Neural progenitor cell (in vitro differentiated cells): ENCODE measurements around the gene CNN1. TPM values are rescaled to one million over a fixed set of nuclear protein-coding genes. Genes with fewer than 3 reads are reported as not detected.

Experiments
- DNase-seq: peaks from one replicate; pipeline ENCODE4 v3.0.0-alpha.2; 2016; ENCODE audit warnings: low spot score
- H2AFZ ChIP-seq: fragments of 200-600 bp; sonication (generic); replicated peaks from 2 replicates; pipeline ENCODE4 v1.6.1; 2016; ENCODE audit warnings: antibody characterized with exemption
- H3F3A ChIP-seq: fragments of 200-600 bp; sonication (generic); 2 replicates; pipeline ENCODE4 v1.6.1; 2016; ENCODE audit warnings: antibody characterized with exemption, low read depth
- H3K27ac ChIP-seq: fragments of 200-600 bp; sonication (generic); 2 replicates; pipeline ENCODE4 v1.5.1; 2016; ENCODE audit warnings: mild to moderate bottlenecking
- H3K27me3 ChIP-seq: fragments of 200-600 bp; sonication (generic); 2 replicates; pipeline ENCODE4 v1.6.1; 2016; ENCODE audit warnings: mild to moderate bottlenecking, moderate library complexity
- H3K36me3 ChIP-seq: fragments of 200-600 bp; sonication (generic); 2 replicates; pipeline ENCODE4 v1.5.1; 2016
- H3K4me1 ChIP-seq: fragments of 200-600 bp; sonication (generic); 2 replicates; pipeline ENCODE4 v1.6.1; 2016; ENCODE audit warnings: mixed run types
- H3K4me2 ChIP-seq: fragments of 200-600 bp; sonication (generic); 2 replicates; pipeline ENCODE4 v1.6.1; 2016
- H3K4me3 ChIP-seq: fragments of 200-600 bp; sonication (generic); 2 replicates; pipeline ENCODE4 v1.5.1; 2016
- H3K79me2 ChIP-seq: fragments of 200-600 bp; sonication (generic); 2 replicates; pipeline ENCODE4 v1.6.1; 2016; ENCODE audit warnings: low read depth
- H3K9ac ChIP-seq: fragments of 200-600 bp; sonication (generic); 2 replicates; pipeline ENCODE4 v1.6.1; 2016
- H3K9me3 ChIP-seq: fragments of 200-600 bp; sonication (generic); 2 replicates; pipeline ENCODE4 v1.5.1; 2016; ENCODE audit warnings: low read depth
- H4K20me1 ChIP-seq: fragments of 200-600 bp; sonication (generic); 2 replicates; pipeline ENCODE4 v1.6.1; 2016; ENCODE audit warnings: low read depth
- H3K27ac Mint-ChIP-seq: 3 replicates; pipeline ENCODE4 v1.8.0; 2021; ENCODE audit warnings: mixed read lengths
- H3K27me3 Mint-ChIP-seq: 2 replicates; pipeline ENCODE4 v1.8.0; 2022; ENCODE audit warnings: low read depth, mild to moderate bottlenecking, inconsistent platforms, moderate library complexity, mixed read lengths; ENCODE audit not compliant: insufficient read depth
- H3K36me3 Mint-ChIP-seq: 3 replicates; pipeline ENCODE4 v1.8.0; 2021; ENCODE audit warnings: mixed read lengths
- H3K4me1 Mint-ChIP-seq: 3 replicates; pipeline ENCODE4 v1.8.0; 2021; ENCODE audit warnings: mixed read lengths
- H3K4me3 Mint-ChIP-seq: 3 replicates; pipeline ENCODE4 v1.8.0; 2021; ENCODE audit warnings: mild to moderate bottlenecking, moderate library complexity, mixed read lengths
- H3K9me3 Mint-ChIP-seq: 3 replicates; pipeline ENCODE4 v1.8.0; 2020; ENCODE audit warnings: mixed read lengths
- CTCF ChIP-seq: fragments of 200-600 bp; sonication (generic); IDR thresholded peaks from 2 replicates; pipeline ENCODE4 v1.5.1; 2017; ENCODE audit warnings: antibody characterized with exemption, mild to moderate bottlenecking
- EZH2 ChIP-seq: fragments of 200-600 bp; sonication (generic); IDR thresholded peaks from 2 replicates; pipeline ENCODE4 v1.6.1; 2017; ENCODE audit warnings: antibody characterized with exemption, mild to moderate bottlenecking, moderate library complexity
- EZH2phosphoT487 ChIP-seq: fragments of 200-600 bp; sonication (generic); IDR thresholded peaks from 2 replicates; pipeline ENCODE4 v1.6.1; 2017; ENCODE audit warnings: antibody characterized with exemption
- total RNA-seq: library from RNA; depleted of rRNA; stranded (reverse); fragments of >200 nt; gene quantifications from 2 replicates; pipeline ENCODE4 v1.2.3, GENCODE V29; 2015; ENCODE audit warnings: low replicate concordance

Gene CNN1
- total RNA-seq, 1 donor from 2014 or later, result 7.0 TPM

DNA sequence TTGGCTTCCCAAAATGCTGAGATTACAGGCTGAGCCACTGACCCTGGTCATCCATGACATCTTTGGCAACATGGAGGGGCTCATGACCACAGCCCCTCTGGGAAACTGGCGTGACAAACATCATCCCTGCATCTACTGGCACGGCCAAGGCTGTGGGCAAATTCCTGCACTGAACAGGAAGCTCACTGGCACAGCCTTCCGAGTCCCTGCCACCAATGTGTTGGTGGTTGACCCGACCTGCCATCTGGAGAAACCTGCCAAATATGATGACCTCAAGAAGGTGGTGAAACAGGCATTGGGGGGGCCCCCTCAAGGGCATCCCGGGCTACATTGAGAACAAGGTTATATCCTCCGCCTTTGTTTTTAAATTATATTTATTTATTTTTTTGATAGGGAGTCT is 47.7 kb downstream of the CNN1 start:
- H3K27me3 ChIP-seq, result no peaks in the 10 kb centered on the region

GRCh38 chr19:11587302-11587974 is 48.8 kb downstream of the CNN1 start:
- H3K36me3 Mint-ChIP-seq, result no peaks in the 10 kb centered on the region
- H3K79me2 ChIP-seq, result no peaks in the 10 kb centered on the region
- no peaks in the 10 kb centered on the region for H3K27me3 ChIP-seq
- no peaks in the 10 kb centered on the region for H3K36me3 ChIP-seq
- H3K4me3 ChIP-seq, result no peak overlapping the region
- peaks cover 7% of the 10 kb centered on the region for H3K4me1 Mint-ChIP-seq
- no peaks in the 10 kb centered on the region for H3F3A ChIP-seq
- H3K4me2 ChIP-seq, result no peak overlapping the region
- H3K9me3 ChIP-seq, result no peaks in the 10 kb centered on the region
- no peak overlapping the region for H3K9ac ChIP-seq
- peak overlapping the region; percentile 78 for H3K27ac Mint-ChIP-seq
- H3K9me3 Mint-ChIP-seq, result no peaks in the 10 kb centered on the region
- DNase-seq, result peak; percentile 80
- H3K4me3 Mint-ChIP-seq, result peak overlapping the region; percentile 17
- peaks cover 8% of the 10 kb centered on the region for H3K27me3 Mint-ChIP-seq
- H4K20me1 ChIP-seq, result no peaks in the 10 kb centered on the region
- peak; percentile 81 for TF ChIP-seq CTCF
- TF ChIP-seq EZH2phosphoT487, result no peak
- no peaks in the 10 kb centered on the region for H3K4me1 ChIP-seq
- peak overlapping the region; percentile 54 for H2AFZ ChIP-seq
- no peak overlapping the region for H3K27ac ChIP-seq

More for the DNA sequence above, 47.7 kb downstream of the CNN1 start:
- no peak for DNase-seq
- no peak for TF ChIP-seq CTCF
- no peak for TF ChIP-seq EZH2
- no peak for TF ChIP-seq EZH2phosphoT487
- Histone ChIP-seq H3K4me2 (no peak overlapping the region), H2AFZ (no peak overlapping the region), H3K27ac (no peak overlapping the region), H3K79me2 (no peaks in the 10 kb centered on the region), H3K4me1 (no peaks in the 10 kb centered on the region), H4K20me1 (no peaks in the 10 kb centered on the region), H3F3A (no peaks in the 10 kb centered on the region), H3K36me3 (no peaks in the 10 kb centered on the region), H3K4me3 (no peak overlapping the region), H3K9ac (no peak overlapping the region), H3K9me3 (no peaks in the 10 kb centered on the region)
- Mint-ChIP-seq H3K27me3 (peaks cover 8% of the 10 kb centered on the region), H3K27ac (no peak overlapping the region), H3K9me3 (no peaks in the 10 kb centered on the region), H3K4me1 (peaks cover 7% of the 10 kb centered on the region), H3K36me3 (no peaks in the 10 kb centered on the region), H3K4me3 (no peak overlapping the region)

DNA sequence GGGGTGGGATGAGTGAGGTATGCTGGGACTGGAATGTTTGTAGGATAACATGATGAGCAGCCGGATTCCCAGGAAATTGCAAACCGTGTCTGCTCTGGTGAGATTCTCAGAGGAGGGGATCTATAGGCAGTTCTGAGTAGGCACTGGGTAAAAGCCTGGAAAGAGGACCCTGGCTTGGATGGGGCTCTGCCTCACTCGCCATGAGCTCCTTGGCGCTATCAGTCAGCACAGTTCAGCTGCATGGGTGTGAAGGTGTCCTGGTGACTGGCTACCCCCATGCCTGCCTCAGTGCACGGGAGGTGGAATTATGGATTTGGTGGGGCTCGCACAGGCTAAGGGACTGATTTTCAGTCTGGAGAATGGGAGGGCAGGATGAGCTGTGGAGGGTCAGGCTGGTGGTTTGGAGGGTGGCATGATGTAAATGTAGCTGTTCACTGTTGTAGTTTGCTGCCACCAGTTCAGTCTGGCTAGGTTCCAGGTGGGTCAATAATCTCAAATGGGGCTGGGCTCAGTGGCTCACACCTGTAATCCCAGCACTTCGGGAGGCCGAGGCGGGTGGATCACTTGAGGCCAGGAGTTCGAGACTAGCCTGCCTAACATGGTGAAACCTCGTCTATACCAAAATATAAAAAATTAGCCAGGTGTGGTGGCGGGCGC is 49.5 kb downstream of the CNN1 start:
- no peaks in the 10 kb centered on the region for H3K9me3 Mint-ChIP-seq
- peak; percentile 2 for TF ChIP-seq CTCF
- TF ChIP-seq EZH2phosphoT487, result no peak
- no peak for TF ChIP-seq EZH2
- peak overlapping the region; percentile 78 for H3K27ac Mint-ChIP-seq

More for the DNA sequence above, 49.5 kb downstream of the CNN1 start:
- H3F3A ChIP-seq, result no peaks in the 10 kb centered on the region
- no peak overlapping the region for H3K4me3 ChIP-seq
- no peaks in the 10 kb centered on the region for H3K9me3 ChIP-seq
- no peaks in the 10 kb centered on the region for H3K4me1 ChIP-seq
- peak overlapping the region; percentile 17 for H3K4me3 Mint-ChIP-seq
- no peaks in the 10 kb centered on the region for H3K27me3 ChIP-seq
- H3K36me3 Mint-ChIP-seq, result no peaks in the 10 kb centered on the region
- no peaks in the 10 kb centered on the region for H3K36me3 ChIP-seq
- H3K27ac ChIP-seq, result no peak overlapping the region
- no peaks in the 10 kb centered on the region for H4K20me1 ChIP-seq
- peaks cover 8% of the 10 kb centered on the region for H3K27me3 Mint-ChIP-seq
- no peaks in the 10 kb centered on the region for H3K79me2 ChIP-seq
- no peak overlapping the region for H3K4me2 ChIP-seq
- peaks cover 7% of the 10 kb centered on the region for H3K4me1 Mint-ChIP-seq
- H2AFZ ChIP-seq, result peak overlapping the region; percentile 54
- no peak for DNase-seq
- H3K9ac ChIP-seq, result no peak overlapping the region
